ENCODE data around the gene CAPN5.
"Not testable (repeated sequence)": the region's sequence is repeated elsewhere in the genome, so short reads cannot be mapped to it uniquely, and the experiment has no call there.

CAPN5 gene

GRCh38 chr11:77066229-77067042, at the start of gene CAPN5:
TSS of gene CAPN5 (plus strand) at chr11:77066971. CDS start at chr11:77084887, 17,916 bp downstream.
- peak; percentile 91 for ATAC-seq

DNA sequence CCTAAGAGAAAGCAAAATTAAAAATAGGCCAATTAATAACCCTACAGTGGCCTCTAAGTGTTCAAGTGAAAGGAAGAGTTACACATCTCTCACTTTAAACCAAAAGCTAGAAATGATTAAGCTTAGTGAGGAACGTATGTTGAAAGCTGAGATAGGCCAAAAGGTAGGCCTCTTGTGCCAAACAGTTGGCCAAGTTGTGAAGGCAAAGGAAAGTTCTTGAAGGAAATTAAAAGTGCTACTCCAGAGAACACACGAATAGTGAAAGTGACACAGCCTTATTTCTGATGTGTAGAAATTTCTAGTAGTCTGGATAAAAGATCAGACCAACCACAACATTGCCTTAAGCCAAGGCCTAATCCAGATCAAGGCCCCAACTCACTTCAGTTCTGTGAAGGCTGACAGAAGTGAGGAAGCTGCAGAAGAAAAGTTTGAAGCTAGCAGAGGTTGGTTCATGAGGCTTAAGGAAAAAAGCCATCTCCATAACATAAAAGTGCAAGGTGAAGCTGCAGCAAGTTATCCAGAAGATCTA, 48.3 kb upstream of the CAPN5 start:
- ATAC-seq: not testable (repeated sequence)

DNA sequence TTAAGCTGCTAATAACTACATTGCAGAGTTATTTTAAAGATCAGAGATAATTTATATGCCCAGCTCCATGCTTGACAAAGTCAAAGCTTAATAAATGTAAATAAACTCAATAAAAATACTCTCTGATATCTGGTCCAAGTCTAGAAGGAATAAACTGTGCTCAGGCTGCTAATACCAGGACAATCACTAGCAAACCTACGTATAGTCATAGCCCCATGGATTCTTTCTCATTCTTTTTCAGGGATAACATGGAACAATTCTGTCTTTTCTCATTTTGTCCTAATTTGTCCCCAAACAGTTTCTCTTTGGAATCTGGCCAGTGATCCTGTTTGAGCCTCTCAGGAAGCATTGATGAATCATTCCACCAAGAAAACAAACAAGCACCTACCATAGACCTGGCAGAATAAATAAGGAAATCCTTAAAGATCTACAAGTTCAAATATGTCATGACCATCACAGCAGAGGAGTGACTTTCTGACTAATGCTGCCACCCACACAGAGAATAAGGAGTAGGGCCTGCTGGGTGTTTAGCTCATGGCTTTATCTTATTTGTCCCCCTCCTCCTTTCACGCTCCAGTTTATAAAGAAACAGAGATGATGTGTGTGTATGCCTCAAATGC, 46.7 kb upstream of the CAPN5 start:
- ATAC-seq: no peak

DNA sequence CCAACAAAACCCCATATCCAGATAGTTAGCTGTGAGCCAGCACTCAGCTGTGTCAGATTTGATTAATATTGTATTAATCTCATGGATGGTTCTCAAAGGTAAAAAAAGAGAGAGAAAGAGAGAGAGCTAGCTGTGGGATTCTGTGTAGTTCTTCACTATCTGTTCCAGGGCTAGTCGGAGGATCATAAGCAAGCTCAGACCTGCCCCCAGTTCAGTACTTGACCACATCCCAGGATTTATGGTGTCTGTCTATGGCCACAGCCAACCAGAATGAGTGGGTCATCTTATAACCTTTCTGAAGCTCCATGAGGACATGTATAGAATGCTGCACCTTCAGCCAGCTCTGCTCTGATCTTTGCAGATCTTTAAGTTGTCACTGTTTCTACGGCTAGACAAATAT, 46.0 kb upstream of the CAPN5 start:
- ATAC-seq: no peak

DNA sequence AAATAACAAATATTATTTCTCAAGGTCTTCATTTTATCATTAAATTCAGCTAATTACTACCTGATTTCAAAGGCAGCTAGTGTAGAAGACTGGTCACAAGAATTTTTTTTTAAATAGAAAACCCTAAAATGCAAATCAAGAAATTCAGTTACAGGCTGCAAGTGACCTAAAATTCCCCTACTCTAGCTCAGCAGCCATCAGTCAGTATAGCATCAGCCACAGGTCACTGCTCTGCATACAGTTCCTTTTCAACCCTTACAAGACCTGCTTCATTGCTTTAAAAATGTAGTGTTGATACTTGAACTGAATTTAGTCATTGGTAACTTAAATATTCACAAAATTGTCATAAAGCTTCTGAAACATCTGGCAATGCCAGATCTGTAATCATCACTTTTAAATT, 42.0 kb upstream of the CAPN5 start:
- no peak for ATAC-seq

GRCh38 chr11:77026221-77026620, 40.5 kb upstream of the CAPN5 start:
- ATAC-seq: no peak

DNA sequence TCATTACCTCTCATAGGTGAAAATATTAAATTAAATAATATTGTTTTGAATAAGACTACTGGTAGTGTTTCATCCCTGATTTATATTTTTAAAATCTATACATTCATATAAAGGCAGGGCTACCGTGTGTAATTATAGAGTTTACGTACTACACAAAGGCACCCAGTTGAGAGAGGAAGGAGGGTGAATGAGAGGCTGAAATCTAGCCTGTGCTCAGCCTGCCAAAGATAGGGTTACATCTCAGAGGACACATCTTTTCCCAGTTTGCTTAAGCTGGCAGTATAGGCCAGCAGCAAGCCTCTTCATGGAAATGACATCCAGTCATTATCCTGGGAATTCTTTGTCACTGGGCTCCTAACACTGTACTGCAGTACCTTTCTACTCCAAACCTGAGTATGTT, 40.0 kb upstream of the CAPN5 start:
- no peak for ATAC-seq

- ATAC-seq: no peak
These were observed 39.5 kb upstream of the CAPN5 start for GRCh38 chr11:77027275-77027674.

- no peak for ATAC-seq
These were observed 36.9 kb upstream of the CAPN5 start for GRCh38 chr11:77029829-77030228.

GRCh38 chr11:77030834-77031414, 35.8 kb upstream of the CAPN5 start:
- no peak for ATAC-seq

- ATAC-seq: no peak
These were observed 35.2 kb upstream of the CAPN5 start for GRCh38 chr11:77031599-77031998.

GRCh38 chr11:77035039-77035438, 31.7 kb upstream of the CAPN5 start:
- ATAC-seq: no peak

GRCh38 chr11:77035580-77035979, 31.2 kb upstream of the CAPN5 start:
- ATAC-seq: no peak

- ATAC-seq: no peak
These were observed 30.4 kb upstream of the CAPN5 start for GRCh38 chr11:77036398-77036797.

GRCh38 chr11:77037057-77037456, 29.7 kb upstream of the CAPN5 start:
- ATAC-seq: no peak

DNA sequence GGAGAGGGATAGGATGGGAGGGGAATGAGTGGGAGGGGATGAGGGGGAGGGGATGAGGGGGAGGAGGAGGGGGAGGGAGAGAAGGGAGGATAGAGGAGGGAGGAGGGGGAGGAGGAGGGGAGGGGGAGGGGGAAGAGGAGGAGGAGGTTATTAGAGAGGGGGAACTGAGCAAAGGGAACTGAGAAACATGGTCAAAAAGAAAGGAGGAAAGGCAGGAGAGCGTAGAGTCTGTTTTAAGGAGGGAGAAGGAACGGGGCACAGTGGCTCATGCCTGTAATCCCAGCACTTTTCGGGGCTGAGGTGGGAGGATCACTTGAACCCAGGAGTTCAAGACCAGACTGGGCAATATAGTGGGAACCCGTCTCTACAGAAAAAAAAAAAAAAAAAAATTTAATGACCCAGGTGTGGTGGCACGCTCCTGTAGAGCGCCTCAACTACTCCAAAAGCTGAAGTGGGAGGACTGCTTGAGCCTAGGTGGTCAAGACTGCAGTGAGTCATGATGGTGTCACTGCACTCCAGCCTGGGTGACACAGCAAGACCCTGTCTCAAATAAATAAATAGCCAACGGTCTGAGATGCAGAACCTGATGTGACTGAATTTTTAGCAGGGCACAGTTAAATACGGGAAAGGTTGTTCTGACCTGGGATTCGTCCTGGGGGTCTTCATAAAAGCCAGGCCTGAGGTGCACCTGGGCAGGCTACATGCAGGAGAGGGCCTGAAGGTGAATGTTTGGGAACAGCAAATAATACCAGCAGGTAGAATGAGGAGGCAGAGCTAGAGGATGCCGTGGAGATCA, 28.5 kb upstream of the CAPN5 start:
- no peak for ATAC-seq

DNA sequence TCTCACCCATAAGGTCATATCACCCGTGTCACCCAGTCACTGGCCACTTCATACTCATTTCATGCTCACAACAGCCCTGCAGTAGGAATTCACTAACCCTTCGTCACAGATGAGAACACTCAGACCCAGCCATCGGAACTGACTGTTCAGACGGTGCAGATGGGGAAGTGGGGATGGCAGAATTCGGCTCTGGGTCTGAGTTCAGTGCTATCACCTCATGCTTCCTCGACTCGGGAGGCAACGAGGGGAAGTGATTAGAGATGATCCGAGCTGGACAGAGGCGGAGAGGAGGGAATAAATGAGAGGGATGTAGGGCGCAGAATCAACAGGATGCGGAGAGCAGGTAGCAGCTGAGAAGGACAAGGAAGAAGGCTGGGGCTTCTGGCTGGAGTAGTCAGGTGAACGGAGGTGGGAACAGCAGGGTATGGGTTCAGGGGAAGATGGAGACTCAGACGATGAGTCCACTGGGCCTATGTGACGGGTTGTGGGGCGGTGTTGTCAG, 27.9 kb upstream of the CAPN5 start:
- peak in 1 of 2 donors; percentile 27 for ATAC-seq

GRCh38 chr11:77039491-77040400, 27.0 kb upstream of the CAPN5 start:
- ATAC-seq: peak; percentile 12 to 36

DNA sequence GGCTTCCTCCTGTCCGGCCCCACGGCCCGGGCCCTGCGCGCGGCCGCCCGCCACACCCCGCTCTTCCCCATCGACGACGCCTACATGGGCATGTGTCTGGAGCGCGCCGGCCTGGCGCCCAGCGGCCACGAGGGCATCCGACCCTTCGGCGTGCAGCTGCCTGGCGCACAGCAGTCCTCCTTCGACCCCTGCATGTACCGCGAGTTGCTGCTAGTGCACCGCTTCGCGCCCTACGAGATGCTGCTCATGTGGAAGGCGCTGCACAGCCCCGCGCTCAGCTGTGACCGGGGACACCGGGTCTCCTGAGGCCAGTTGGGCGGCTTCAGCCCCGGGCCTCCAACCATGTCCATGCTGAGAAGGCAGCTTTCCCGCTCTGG, 26.4 kb upstream of the CAPN5 start:
- no peak for ATAC-seq

DNA sequence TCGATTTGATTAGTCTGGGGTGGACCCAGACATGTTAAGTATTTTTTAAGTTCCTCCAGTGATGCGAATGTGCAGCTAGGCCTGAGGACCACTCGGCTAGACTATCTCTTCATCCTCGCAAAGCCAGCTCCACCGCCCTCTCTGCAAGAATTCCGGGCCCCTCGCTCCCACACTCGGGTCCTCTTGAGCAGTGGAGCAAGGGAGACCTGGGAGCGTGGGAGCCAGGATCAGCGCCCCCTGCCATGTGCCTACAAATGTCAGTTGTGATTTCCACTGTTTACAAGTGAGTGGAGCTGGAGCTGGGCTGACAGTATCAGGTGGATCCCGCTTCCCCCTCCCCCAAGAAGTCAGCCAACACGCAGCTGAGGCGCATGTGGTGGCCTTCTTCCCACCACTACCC, 25.9 kb upstream of the CAPN5 start:
- no peak for ATAC-seq

- ATAC-seq: no peak
These were observed 24.6 kb upstream of the CAPN5 start for GRCh38 chr11:77042111-77042726.

Measured in activated CD4-positive, CD25-positive, alpha-beta regulatory T cell treated with anti-CD3 and anti-CD28 coated beads, Interleukin-2, amount 50 U/mL, for 24 hours (primary cell).